ENCODE results near the gene DEXI. TPM values are rescaled to one million over a fixed set of nuclear protein-coding genes. Genes with fewer than 3 reads are reported as not detected.
"Not testable (repeated sequence)": the region's sequence is repeated elsewhere in the genome, so short reads cannot be mapped to it uniquely, and the experiment has no call there.

Gene DEXI
- total RNA-seq, 1 donor from 2014 or later = 47.9 TPM

DNA sequence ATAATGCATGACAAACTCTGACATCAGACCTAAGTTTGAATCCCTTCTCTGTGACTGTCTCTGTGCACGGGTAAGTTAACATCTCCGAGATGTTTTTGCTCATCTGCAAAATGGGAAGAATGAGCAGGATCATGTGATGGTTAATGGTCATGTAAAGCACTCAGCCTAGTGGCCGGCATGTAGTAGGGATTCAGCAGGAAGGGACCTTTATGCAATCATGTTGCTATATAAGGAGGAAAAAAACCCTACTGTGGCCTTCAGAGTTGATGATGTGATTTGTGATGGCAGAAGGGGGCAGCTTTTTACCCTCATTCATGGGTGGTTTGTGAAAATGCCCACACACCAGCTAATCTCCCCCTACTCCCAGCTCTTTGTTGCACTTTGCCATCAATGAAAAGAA, 26.2 kb upstream of the DEXI start:
- Histone ChIP-seq H3K4me3 (ENCODE audit: low read depth, low read length) (no peak overlapping the region), H3K27me3 (ENCODE audit: control insufficient read depth, insufficient read depth, low read length) (no peaks in the 10 kb centered on the region), H3K36me3 (ENCODE audit: control insufficient read depth, insufficient read depth, low read length) (peaks cover 13% of the 10 kb centered on the region)
- TF ChIP-seq, protein P1, sequence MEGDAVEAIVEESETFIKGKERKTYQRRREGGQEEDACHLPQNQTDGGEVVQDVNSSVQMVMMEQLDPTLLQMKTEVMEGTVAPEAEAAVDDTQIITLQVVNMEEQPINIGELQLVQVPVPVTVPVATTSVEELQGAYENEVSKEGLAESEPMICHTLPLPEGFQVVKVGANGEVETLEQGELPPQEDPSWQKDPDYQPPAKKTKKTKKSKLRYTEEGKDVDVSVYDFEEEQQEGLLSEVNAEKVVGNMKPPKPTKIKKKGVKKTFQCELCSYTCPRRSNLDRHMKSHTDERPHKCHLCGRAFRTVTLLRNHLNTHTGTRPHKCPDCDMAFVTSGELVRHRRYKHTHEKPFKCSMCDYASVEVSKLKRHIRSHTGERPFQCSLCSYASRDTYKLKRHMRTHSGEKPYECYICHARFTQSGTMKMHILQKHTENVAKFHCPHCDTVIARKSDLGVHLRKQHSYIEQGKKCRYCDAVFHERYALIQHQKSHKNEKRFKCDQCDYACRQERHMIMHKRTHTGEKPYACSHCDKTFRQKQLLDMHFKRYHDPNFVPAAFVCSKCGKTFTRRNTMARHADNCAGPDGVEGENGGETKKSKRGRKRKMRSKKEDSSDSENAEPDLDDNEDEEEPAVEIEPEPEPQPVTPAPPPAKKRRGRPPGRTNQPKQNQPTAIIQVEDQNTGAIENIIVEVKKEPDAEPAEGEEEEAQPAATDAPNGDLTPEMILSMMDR (IDR thresholded peaks at IDR 0.05; ENCODE audit: insufficient read depth, low read length, severe bottlenecking) = no peak
- DNase-seq (ENCODE audit: low read depth) = no peak
- no peak for FAIRE-seq

DNA sequence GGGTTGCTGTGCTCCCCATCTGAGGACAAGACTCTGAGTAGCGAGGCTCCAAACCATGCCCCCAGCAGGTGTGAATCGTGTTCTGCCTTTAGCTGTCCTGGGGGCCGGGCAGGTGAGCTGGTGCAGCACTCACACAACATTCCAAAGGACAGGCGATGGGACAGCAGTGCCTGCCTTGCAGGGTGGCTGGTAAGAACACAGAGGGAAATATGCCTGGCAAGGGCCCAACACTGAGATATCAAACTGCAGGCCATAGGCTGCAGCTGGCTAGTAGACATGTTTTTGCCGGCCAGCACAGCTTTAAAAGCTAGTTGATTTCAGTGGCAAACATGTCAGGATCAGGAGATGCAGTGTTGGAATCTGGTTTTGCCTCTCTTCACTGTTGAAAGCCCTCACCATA, 25.7 kb upstream of the DEXI start:
- FAIRE-seq = no peak
- H3K4me3 ChIP-seq (ENCODE audit: low read depth, low read length) = no peak overlapping the region
- H3K36me3 ChIP-seq (ENCODE audit: control insufficient read depth, insufficient read depth, low read length) = peaks cover 13% of the 10 kb centered on the region
- no peaks in the 10 kb centered on the region for H3K27me3 ChIP-seq (ENCODE audit: control insufficient read depth, insufficient read depth, low read length)
- TF ChIP-seq, protein P1 (IDR thresholded peaks at IDR 0.05; ENCODE audit: insufficient read depth, low read length, severe bottlenecking) = no peak
- no peak for DNase-seq (ENCODE audit: low read depth)

DNA sequence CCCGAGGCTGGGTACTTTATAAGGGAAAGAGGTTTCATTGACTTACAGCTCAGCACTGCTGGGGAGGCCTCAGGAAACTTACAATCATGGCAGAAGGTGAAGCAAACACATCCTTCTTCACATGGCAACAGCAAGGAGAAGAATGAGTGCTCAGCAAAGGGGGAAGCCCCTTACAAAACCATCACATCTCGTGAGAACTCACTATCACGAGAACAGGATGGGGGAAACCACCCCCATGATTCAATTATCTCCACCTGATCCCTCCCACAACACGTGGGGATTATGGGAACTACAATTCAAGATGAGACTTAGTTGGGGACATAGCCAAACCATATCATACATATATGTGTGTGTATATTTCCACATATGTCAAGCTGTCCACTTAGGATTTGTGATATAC, 24.3 kb upstream of the DEXI start:
- not testable (repeated sequence) for H3K27me3 ChIP-seq (ENCODE audit: control insufficient read depth, insufficient read depth, low read length); DNase-seq (ENCODE audit: low read depth); FAIRE-seq; H3K4me3 ChIP-seq (ENCODE audit: low read depth, low read length)
- H3K36me3 ChIP-seq (ENCODE audit: control insufficient read depth, insufficient read depth, low read length) = peaks cover 12% of the 10 kb centered on the region

DNA sequence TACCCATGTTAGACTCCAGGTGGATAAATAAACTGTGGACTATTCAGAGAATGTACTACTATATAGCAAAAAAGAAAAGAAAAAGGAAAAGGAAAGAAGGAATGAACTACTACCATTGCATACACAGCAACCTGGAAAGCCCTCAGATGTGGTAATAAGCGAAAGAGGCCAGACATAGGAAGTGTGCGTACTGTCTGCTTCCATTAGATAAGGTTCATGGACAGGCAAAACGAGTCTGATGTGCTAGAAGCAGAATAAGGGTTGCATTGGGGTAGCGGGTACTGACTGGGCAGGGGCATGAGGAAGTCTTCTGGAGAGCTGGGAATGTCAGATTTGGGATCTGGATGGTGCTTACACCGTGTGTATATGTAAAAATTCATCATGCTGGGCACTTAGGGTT, 23.9 kb upstream of the DEXI start:
- H3K27me3 ChIP-seq (ENCODE audit: control insufficient read depth, insufficient read depth, low read length) = no peaks in the 10 kb centered on the region
- TF ChIP-seq, protein P1 (IDR thresholded peaks at IDR 0.05; ENCODE audit: insufficient read depth, low read length, severe bottlenecking) = no peak
- peaks cover 11% of the 10 kb centered on the region for H3K36me3 ChIP-seq (ENCODE audit: control insufficient read depth, insufficient read depth, low read length)
- no peak overlapping the region for H3K4me3 ChIP-seq (ENCODE audit: low read depth, low read length)
- DNase-seq (ENCODE audit: low read depth) (no peak), FAIRE-seq (no peak)

DNA sequence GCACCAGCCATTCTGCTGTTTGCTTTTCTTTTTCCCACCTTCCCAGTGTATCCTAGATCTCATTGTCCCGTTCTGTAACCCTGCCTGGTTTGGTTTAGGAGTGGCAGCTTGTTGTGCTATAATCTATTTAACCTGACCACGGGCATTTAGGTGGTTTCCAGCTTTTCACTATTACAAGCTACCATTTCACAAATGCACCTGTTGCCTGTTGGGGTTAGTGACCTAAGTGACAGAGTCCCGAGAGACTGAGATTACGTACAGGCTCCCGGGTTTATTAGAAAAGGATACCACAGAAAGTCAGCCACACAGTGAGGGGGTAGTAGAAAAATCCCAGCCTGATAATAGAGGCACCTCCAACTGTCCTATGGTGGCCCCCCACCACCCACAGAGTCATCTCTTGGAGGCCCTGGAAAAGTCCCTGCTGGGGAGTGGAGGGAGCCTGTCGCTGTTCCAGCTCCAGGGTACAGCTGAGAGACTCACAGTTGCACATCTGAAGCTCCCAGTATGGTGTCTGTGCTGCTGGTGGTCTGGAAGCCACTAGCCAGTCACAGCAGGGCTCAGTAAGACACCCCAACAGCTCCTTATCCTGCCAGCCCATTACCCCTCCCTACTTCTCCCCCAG, 23.3 kb upstream of the DEXI start:
- TF ChIP-seq, protein P1 (IDR thresholded peaks at IDR 0.05; ENCODE audit: insufficient read depth, low read length, severe bottlenecking) = no peak
- Histone ChIP-seq H3K4me3 (ENCODE audit: low read depth, low read length) (no peak overlapping the region), H3K36me3 (ENCODE audit: control insufficient read depth, insufficient read depth, low read length) (peaks cover 9% of the 10 kb centered on the region), H3K27me3 (ENCODE audit: control insufficient read depth, insufficient read depth, low read length) (no peaks in the 10 kb centered on the region)
- no peak for DNase-seq (ENCODE audit: low read depth)
- FAIRE-seq = no peak

DNA sequence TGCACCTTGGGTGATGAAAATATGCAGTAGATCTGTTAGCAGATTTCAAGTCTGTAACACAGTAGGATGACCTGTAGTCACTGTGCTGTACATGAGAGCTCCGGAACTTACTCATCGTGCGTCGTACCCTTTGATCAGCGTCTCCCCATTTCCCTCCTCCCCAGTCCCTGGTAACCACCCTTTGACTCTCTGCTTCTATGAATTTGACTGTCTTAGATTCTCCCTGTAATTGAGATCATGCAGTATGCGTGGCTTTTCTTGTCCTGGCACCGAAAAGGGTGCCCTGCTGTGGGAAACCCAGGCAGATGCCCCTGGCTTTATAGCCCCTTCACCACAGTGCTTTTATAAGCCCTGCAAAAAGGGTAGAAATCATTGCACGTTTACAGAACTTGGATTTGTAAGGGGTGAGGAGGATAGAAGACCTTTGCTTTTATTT, 22.6 kb upstream of the DEXI start:
- Histone ChIP-seq H3K27me3 (ENCODE audit: control insufficient read depth, insufficient read depth, low read length) (no peaks in the 10 kb centered on the region), H3K4me3 (ENCODE audit: low read depth, low read length) (no peak overlapping the region), H3K36me3 (ENCODE audit: control insufficient read depth, insufficient read depth, low read length) (peaks cover 9% of the 10 kb centered on the region)
- TF ChIP-seq, protein P1 (IDR thresholded peaks at IDR 0.05; ENCODE audit: insufficient read depth, low read length, severe bottlenecking) = no peak
- DNase-seq (ENCODE audit: low read depth) (no peak), FAIRE-seq (no peak)

Data from bronchial epithelial cell (primary cell).